ENCODE data around the gene ERICH3. TPM values are rescaled to one million over a fixed set of nuclear protein-coding genes. Genes with fewer than 3 reads are reported as not detected.
A peak's percentile ranks its signal among the peaks of the same experiment; 100 is the strongest.

Gene ERICH3
- total RNA-seq, 4 donors from 2014 or later, result not detected

DNA sequence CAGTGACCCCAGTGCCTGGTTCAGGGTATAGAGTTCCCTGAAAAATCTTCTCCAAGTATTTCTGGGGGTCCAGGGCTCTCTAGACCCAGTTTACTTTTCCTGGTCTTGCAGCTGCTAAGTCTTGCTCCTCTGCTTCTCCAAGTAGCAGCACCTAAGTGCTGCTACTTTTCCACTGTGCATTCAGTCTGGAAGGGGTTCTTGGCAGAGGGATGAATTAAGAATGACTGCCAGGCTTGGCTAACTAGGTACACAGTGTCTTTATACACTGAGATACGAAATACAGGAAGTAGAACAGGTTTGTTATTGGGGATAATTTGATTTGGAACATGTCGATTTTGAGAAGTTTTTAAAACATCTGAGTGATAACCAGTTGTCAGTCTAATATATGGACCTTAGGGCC is 24.2 kb upstream of the ERICH3 start:
- Histone ChIP-seq H3K27me3 (no peaks in the 10 kb centered on the region), H3K4me3 (no peak overlapping the region), H3K36me3 (peaks cover 0 to 10% (median 0%) of the 10 kb centered on the region in 3 donors), H3K9me3 (no peaks in the 10 kb centered on the region), H3K4me1 (no peaks in the 10 kb centered on the region), H3K27ac (no peak overlapping the region)
- no peak for TF ChIP-seq POLR2A (IDR thresholded peaks at IDR 0.05)
- TF ChIP-seq, protein P1, sequence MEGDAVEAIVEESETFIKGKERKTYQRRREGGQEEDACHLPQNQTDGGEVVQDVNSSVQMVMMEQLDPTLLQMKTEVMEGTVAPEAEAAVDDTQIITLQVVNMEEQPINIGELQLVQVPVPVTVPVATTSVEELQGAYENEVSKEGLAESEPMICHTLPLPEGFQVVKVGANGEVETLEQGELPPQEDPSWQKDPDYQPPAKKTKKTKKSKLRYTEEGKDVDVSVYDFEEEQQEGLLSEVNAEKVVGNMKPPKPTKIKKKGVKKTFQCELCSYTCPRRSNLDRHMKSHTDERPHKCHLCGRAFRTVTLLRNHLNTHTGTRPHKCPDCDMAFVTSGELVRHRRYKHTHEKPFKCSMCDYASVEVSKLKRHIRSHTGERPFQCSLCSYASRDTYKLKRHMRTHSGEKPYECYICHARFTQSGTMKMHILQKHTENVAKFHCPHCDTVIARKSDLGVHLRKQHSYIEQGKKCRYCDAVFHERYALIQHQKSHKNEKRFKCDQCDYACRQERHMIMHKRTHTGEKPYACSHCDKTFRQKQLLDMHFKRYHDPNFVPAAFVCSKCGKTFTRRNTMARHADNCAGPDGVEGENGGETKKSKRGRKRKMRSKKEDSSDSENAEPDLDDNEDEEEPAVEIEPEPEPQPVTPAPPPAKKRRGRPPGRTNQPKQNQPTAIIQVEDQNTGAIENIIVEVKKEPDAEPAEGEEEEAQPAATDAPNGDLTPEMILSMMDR (IDR thresholded peaks at IDR 0.05), result no peak
- WGBS, 2 donors, result 54 to 58% methylated on average over 2 of the region's 2 CpGs
- DNase-seq, result no peak
- intact Hi-C loops (cut with DNase I), result no loop called here

DNA sequence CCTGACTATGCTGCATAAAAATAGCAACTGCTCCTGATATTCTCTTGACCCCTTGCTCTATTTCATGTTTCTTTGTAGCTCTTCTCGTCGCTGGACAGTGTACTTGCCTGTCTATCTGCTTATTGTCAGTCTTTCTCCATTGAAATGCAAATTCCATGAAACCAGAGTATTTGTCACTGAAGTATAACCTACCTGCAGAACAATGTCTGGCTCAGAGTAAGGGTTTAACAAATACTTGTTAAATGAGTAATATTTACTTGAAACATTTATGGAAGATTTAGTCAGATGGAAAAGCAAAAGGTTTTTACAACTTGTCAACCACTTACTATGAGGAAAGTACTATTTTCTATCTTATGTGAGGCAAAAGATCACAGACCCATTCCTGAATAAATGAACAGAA is 19.9 kb upstream of the ERICH3 start:
- Histone ChIP-seq H3K9me3 (no peaks in the 10 kb centered on the region), H3K4me1 (no peaks in the 10 kb centered on the region), H3K27ac (no peak overlapping the region), H3K27me3 (no peaks in the 10 kb centered on the region), H3K4me3 (no peak overlapping the region), H3K36me3 (no peaks in the 10 kb centered on the region)
- intact Hi-C loops (cut with DNase I), result no loop called here
- no peak for DNase-seq
- TF ChIP-seq, protein P1 (IDR thresholded peaks at IDR 0.05), result no peak
- no peak for TF ChIP-seq POLR2A (IDR thresholded peaks at IDR 0.05)
- 38 to 41% methylated on average over 2 of the region's 2 CpGs for WGBS, 2 donors

DNA sequence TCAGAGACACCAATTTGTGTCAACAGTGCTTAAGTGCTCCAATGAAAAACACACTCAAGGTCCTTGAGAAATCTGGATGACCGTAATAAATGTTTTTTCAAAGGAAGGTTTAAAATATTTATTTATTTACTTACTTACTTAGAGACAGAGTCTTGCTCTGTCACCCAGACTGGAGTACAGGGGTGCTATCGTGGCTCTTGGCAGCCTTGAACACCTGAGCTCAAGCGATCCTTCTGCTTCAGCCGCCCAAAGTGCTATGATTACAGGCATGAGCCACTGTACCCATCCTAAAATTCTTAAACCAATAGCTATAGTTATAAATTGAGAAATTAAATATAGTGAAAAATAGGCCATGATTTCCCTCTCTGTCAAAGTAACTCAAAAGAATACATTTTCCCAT is 17.3 kb upstream of the ERICH3 start:
- TF ChIP-seq, protein P1 (IDR thresholded peaks at IDR 0.05), result no peak
- TF ChIP-seq POLR2A (IDR thresholded peaks at IDR 0.05), result no peak
- intact Hi-C loops (cut with DNase I), result no loop called here
- 84 to 87% methylated on average over 4 of the region's 4 CpGs for WGBS, 2 donors
- Histone ChIP-seq H3K27ac (no peak overlapping the region), H3K4me3 (no peak overlapping the region), H3K27me3 (no peaks in the 10 kb centered on the region), H3K36me3 (no peaks in the 10 kb centered on the region), H3K9me3 (no peaks in the 10 kb centered on the region), H3K4me1 (no peaks in the 10 kb centered on the region)
- no peak for DNase-seq

DNA sequence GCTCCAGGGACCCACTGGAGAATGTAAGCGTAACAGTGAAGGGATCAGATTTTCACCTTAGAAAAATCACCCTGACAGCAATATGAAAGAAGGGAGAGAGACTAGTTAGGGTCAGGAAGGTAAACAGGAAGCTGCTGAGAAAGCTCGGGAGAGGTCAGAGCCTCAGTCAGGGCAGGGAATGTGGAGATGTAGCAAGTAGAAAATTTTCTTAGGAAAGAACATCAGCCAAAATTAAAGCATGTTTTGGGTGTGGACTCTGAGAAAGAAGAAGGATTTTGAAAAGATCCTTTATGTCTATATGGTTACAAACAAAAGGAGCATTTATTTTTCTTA is 16.7 kb upstream of the ERICH3 start:
- Histone ChIP-seq H3K4me3 (no peak overlapping the region), H3K9me3 (no peaks in the 10 kb centered on the region), H3K27me3 (no peaks in the 10 kb centered on the region), H3K4me1 (no peaks in the 10 kb centered on the region), H3K36me3 (no peaks in the 10 kb centered on the region), H3K27ac (no peak overlapping the region)
- TF ChIP-seq POLR2A (IDR thresholded peaks at IDR 0.05), result no peak
- TF ChIP-seq, protein P1 (IDR thresholded peaks at IDR 0.05), result no peak
- intact Hi-C loops (cut with DNase I), result no loop called here
- no peak for DNase-seq
- WGBS, 2 donors, result 2 to 3% methylated on average over 2 of the region's 2 CpGs

DNA sequence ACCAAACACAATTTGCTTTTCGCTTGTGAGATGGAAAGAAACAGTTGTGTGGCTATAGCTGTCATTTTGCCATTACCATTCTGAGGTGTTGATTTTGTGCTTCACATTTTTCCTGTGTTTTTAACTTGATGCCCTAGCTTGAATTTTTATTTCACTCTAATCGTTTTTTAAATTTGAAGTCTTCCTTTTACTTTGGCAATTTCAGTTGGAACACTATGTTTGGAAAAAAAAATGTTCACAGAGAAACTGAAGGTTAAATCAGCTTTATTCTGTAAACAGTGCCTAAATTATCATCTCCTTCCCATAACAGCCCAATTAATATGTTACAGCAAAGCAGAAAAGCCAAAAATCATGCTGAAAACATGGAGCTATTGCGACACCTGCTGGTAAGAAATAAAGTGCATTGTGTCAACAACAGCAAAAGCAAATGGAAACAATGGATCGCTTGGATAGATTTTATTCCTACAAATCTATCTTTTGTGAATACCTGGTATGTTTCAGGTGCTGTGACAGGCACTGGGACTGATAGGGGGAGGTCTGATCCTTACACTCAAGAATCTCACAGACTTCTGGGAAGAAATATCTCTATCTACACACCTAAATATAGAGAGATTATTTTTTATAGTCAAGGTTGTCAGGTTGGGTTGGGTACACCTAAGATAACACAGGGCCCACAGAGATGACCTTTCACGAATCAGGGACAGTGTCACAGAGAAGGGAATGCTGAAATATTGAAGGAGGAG is 16.2 kb upstream of the ERICH3 start:
- no peak for DNase-seq
- intact Hi-C loops (cut with DNase I), result no loop called here
- Histone ChIP-seq H3K27me3 (no peaks in the 10 kb centered on the region), H3K4me3 (no peak overlapping the region), H3K36me3 (no peaks in the 10 kb centered on the region), H3K4me1 (no peaks in the 10 kb centered on the region), H3K9me3 (no peaks in the 10 kb centered on the region), H3K27ac (no peak overlapping the region)
- 20% methylated on average over 5 of the region's 5 CpGs for WGBS, 2 donors
- TF ChIP-seq, protein P1 (IDR thresholded peaks at IDR 0.05), result peak; percentile 66 to 79 (median 74)
- TF ChIP-seq POLR2A (IDR thresholded peaks at IDR 0.05), result no peak
